ENCODE measurements around the gene ARHGEF12. TPM values are rescaled to one million over a fixed set of nuclear protein-coding genes. Genes with fewer than 3 reads are reported as not detected.

ARHGEF12 gene
- total and polyA plus RNA-seq, 10 of the 15 experiments (the other 5 are each of a cell fraction or from before 2014, with no cell fraction given) = 2.7 to 40.8 (median 20.9) TPM

GRCh38 chr11:120339394-120339890, 3.2 kb downstream of the ARHGEF12 start:
- H3K4me2 ChIP-seq (ENCODE audit: control insufficient read depth, insufficient read depth) = peak overlapping the region; percentile 10; the same call in 1 of the 2 replicates
- no peak for DNase-seq (ENCODE audit: low read depth, low spot score)

GRCh38 chr11:120340529-120340928, 4.3 kb downstream of the ARHGEF12 start:
- TF ChIP-seq USF2 (IDR thresholded peaks at IDR 0.05; ENCODE audit: borderline replicate concordance, low read depth, low read length) = no peak
- no peak for TF ChIP-seq SMAD5 (IDR thresholded peaks at IDR 0.05; ENCODE audit: low read depth)
- RAD21 ChIA-PET (ENCODE audit: unreplicated experiment) = interaction anchor here (1.2 to 2.2 kb wide), 6 partner anchors 50 to 154 kb away, joined by 3 to 15 read pairs (median 4); no protein-coding TSS in a partner anchor
- Histone ChIP-seq H3K9ac (ENCODE audit: control insufficient read depth, insufficient read depth, low read length) (no peak overlapping the region), H3K4me1 (ENCODE audit: control insufficient read depth, insufficient read depth, low read length) (peaks cover 22% of the 10 kb centered on the region), H3K4me2 (ENCODE audit: control insufficient read depth, insufficient read depth) (peak overlapping the region; percentile 10), H4K20me1 (ENCODE audit: control insufficient read depth, insufficient read depth) (peaks cover 2% of the 10 kb centered on the region), H3K36me3 (ENCODE audit: control insufficient read depth in 2 of 2, insufficient read depth in 2 of 2, low read length in 1 of 2) (no peaks in the 10 kb centered on the region), H3K79me2 (ENCODE audit: control insufficient read depth, insufficient read depth, low read length) (peaks cover 61% of the 10 kb centered on the region), H2AFZ (ENCODE audit: control insufficient read depth, low read depth, low read length) (no peak overlapping the region), H3K9me3 (replicated peaks; ENCODE audit: control insufficient read depth, insufficient read depth, low read length) (no peaks in the 10 kb centered on the region; the same call in 2 of the 3 replicates), H3K27me3 (replicated peaks in 1 of 2; ENCODE audit: control insufficient read depth in 2 of 2, insufficient read depth in 2 of 2, low read length in 1 of 2) (no peaks in the 10 kb centered on the region), H3K4me3 (peak overlapping the region; percentile 49; the same call in 1 of the 2 replicates), H3K27ac (ENCODE audit: control insufficient read depth, insufficient read depth) (no peak overlapping the region)
- in situ Hi-C loops (cut with MboI) (no loop called here), intact Hi-C loops (cut with micrococcal nuclease; ENCODE audit: unreplicated experiment) (no loop called here)
- CTCF ChIA-PET = interaction anchor here (0.9 to 2.1 kb wide), 6 partner anchors 8 to 87 kb away, joined by 3 to 7 read pairs (median 4); no protein-coding TSS in a partner anchor
- ATAC-seq = no peak
- no TSS peak for BruUV-seq (replicated peaks)
- SMC1A ChIA-PET (ENCODE audit: uncharacterized antibody, unreplicated experiment) = interaction anchor here (0.7 to 4.9 kb wide), 9 partner anchors 8 to 112 kb away, joined by 3 to 37 read pairs (median 7); no protein-coding TSS in a partner anchor
- DNase-seq (ENCODE audit: low read depth, low spot score) = no peak
- no peak for FAIRE-seq
- POLR2A ChIA-PET = interaction anchor here (0.6 to 1.5 kb wide), 3 partner anchors 10 to 84 kb away, joined by 4 to 6 read pairs (median 4); no protein-coding TSS in a partner anchor
- 94% methylated on average over 2 of the region's 2 CpGs for WGBS (ENCODE audit: insufficient coverage, insufficient replicate concordance, low lambda C conversion rate, missing lambda C conversion rate)

More at GRCh38 chr11:120339394-120339890, 3.2 kb downstream of the ARHGEF12 start:
- ChIA-PET SMC1A (ENCODE audit: uncharacterized antibody, unreplicated experiment) (interaction anchor here (0.7 to 4.9 kb wide), 17 partner anchors 8 to 276 kb away, joined by 3 to 37 read pairs (median 4); no protein-coding TSS in a partner anchor), POLR2A (interaction anchor here (0.6 to 1.4 kb wide), 4 partner anchors 13 to 292 kb away, joined by 3 to 6 read pairs (median 4); no protein-coding TSS in a partner anchor), RAD21 (ENCODE audit: unreplicated experiment) (interaction anchor here (0.7 to 2.2 kb wide), 8 partner anchors 13 to 156 kb away, joined by 3 to 15 read pairs (median 3); no protein-coding TSS in a partner anchor), CTCF (interaction anchor here (0.6 to 2.1 kb wide), 9 partner anchors 10 to 88 kb away, joined by 3 to 7 read pairs (median 3); no protein-coding TSS in a partner anchor)
- Histone ChIP-seq H2AFZ (ENCODE audit: control insufficient read depth, low read depth, low read length) (no peak overlapping the region), H3K4me3 (peak overlapping the region; percentile 49), H3K9me3 (replicated peaks; ENCODE audit: control insufficient read depth, insufficient read depth, low read length) (no peaks in the 10 kb centered on the region; the same call in 2 of the 3 replicates), H3K36me3 (ENCODE audit: control insufficient read depth in 2 of 2, insufficient read depth in 2 of 2, low read length in 1 of 2) (no peaks in the 10 kb centered on the region), H3K27me3 (replicated peaks in 1 of 2; ENCODE audit: control insufficient read depth in 2 of 2, insufficient read depth in 2 of 2, low read length in 1 of 2) (no peaks in the 10 kb centered on the region), H3K9ac (ENCODE audit: control insufficient read depth, insufficient read depth, low read length) (peak overlapping the region; percentile 13; the same call in 1 of the 2 replicates), H4K20me1 (ENCODE audit: control insufficient read depth, insufficient read depth) (peaks cover 2% of the 10 kb centered on the region), H3K27ac (ENCODE audit: control insufficient read depth, insufficient read depth) (no peak overlapping the region), H3K4me1 (ENCODE audit: control insufficient read depth, insufficient read depth, low read length) (peaks cover 15% of the 10 kb centered on the region), H3K79me2 (ENCODE audit: control insufficient read depth, insufficient read depth, low read length) (peaks cover 59% of the 10 kb centered on the region)
- ATAC-seq = peak; percentile 14
- intact Hi-C loops (cut with micrococcal nuclease; ENCODE audit: unreplicated experiment) (loop anchor here (5.0 to 10.0 kb wide), 4 partner anchors 93 to 855 kb away; no protein-coding TSS in a partner anchor), in situ Hi-C loops (cut with MboI) (loop anchor here (10.0 kb wide), 1 partner anchor 615 kb away; no protein-coding TSS in a partner anchor)
- no TSS peak for BruUV-seq (replicated peaks)
- peak; percentile 54; the same call in 1 of the 2 replicates for TF ChIP-seq NFYB (IDR thresholded peaks at IDR 0.05; ENCODE audit: insufficient read depth, low read depth, low read length)
- TF ChIP-seq SMAD1 (IDR thresholded peaks at IDR 0.05; ENCODE audit: low read depth, partially characterized antibody) = no peak
- TF ChIP-seq ZNF384 (IDR thresholded peaks at IDR 0.05; ENCODE audit: borderline replicate concordance, low read depth, low read length) = no peak
- TF ChIP-seq CBX5 (IDR thresholded peaks at IDR 0.05; ENCODE audit: low read depth) = no peak
- no peak for FAIRE-seq
- WGBS (ENCODE audit: insufficient coverage, insufficient replicate concordance, low lambda C conversion rate, missing lambda C conversion rate) = 87% methylated on average over 6 of the region's 6 CpGs
